Mesodermal cell (in vitro differentiated cells): Measurements from ENCODE around the gene PLSCR2. TPM values are rescaled to one million over a fixed set of nuclear protein-coding genes. Genes with fewer than 3 reads are reported as not detected.

Experiments
- H3K27ac ChIP-seq: 2 replicates; pipeline ENCODE4 v1.7.0; 2013; ENCODE audit warnings: mild to moderate bottlenecking, low read depth, low read length, moderate library complexity; ENCODE audit not compliant: severe bottlenecking
- H3K36me3 ChIP-seq: 2 replicates; pipeline ENCODE4 v1.7.1; 2013; ENCODE audit warnings: mild to moderate bottlenecking, low read length, moderate library complexity; ENCODE audit not compliant: control insufficient read depth, insufficient read depth
- H3K4me1 ChIP-seq: one replicate; pipeline ENCODE4 v1.7.1; 2013; ENCODE audit warnings: mild to moderate bottlenecking, low read length; ENCODE audit not compliant: insufficient read depth, control insufficient read depth, poor library complexity, severe bottlenecking
- H3K4me3 ChIP-seq: 2 replicates; pipeline ENCODE4 v1.7.0; 2013; ENCODE audit warnings: low read length, control low read depth, mild to moderate bottlenecking; ENCODE audit not compliant: insufficient read depth, poor library complexity, severe bottlenecking; ENCODE audit errors: extremely low read depth
- H3K9me3 ChIP-seq: 2 replicates; pipeline ENCODE4 v1.7.1; 2013; ENCODE audit warnings: mild to moderate bottlenecking, low read length, moderate library complexity; ENCODE audit not compliant: control insufficient read depth
- WGBS, 2 experiments: methylation state at CpG; one replicate each; pipeline ENCODE4 v1.1.5; 2013; ENCODE audit warnings: missing lambda C conversion rate in 2 of 2; ENCODE audit not compliant: insufficient coverage in 2 of 2; 5-methylcytosine and 5-hydroxymethylcytosine counted together
- polyA plus RNA-seq, 2 experiments: library from polyadenylated mRNA; stranded (reverse); fragments of 50-300 nt; gene quantifications; one replicate each; pipeline ENCODE4 v1.2.3, GENCODE V29; 2013

Gene PLSCR2
- not detected for polyA plus RNA-seq (2013, experiment 1 of 2)
- polyA plus RNA-seq (2013, experiment 2 of 2): not detected

- Histone ChIP-seq H3K36me3 (no peaks in the 10 kb centered on the region), H3K4me3 (no peak within 1 kb of the TSS), H3K4me1 (no peaks in the 10 kb centered on the region), H3K9me3 (no peaks in the 10 kb centered on the region), H3K27ac (no peak within 1 kb of the TSS)
- WGBS, 2 experiments: 85 to 86% methylated on average over 39 to 47 of the region's 51 CpGs
Observed at GRCh38 chr3:146469150-146470017, at the start of gene PLSCR2. Gene PLSCR2 (minus strand): TSS chr3:146469561. CDS start chr3:146459904, 9,657 bp downstream.

- H3K4me3 ChIP-seq: no peak overlapping the region
- H3K4me1 ChIP-seq: no peaks in the 10 kb centered on the region
- no peak overlapping the region for H3K27ac ChIP-seq
- no peaks in the 10 kb centered on the region for H3K9me3 ChIP-seq
- 89 to 100% methylated on average over 2 to 3 of the region's 4 CpGs for WGBS, 2 experiments
- H3K36me3 ChIP-seq: peaks cover 33% of the 10 kb centered on the region
Observed at GRCh38 chr3:146517684-146518435, 48.5 kb upstream of the PLSCR2 start.

GRCh38 chr3:146513386-146514051 lies 44.2 kb upstream of the PLSCR2 start:
- 83% methylated on average over 1 of the region's 2 CpGs; no CpG with 5 or more reads in 1 of the 2 experiments for WGBS, 2 experiments
- Histone ChIP-seq H3K9me3 (no peaks in the 10 kb centered on the region), H3K36me3 (peaks cover 17% of the 10 kb centered on the region), H3K4me3 (no peak overlapping the region), H3K4me1 (no peaks in the 10 kb centered on the region), H3K27ac (no peak overlapping the region)

- H3K4me3 ChIP-seq: no peak overlapping the region
- no peak overlapping the region for H3K27ac ChIP-seq
- 86% methylated on average over 1 of the region's 3 CpGs; no CpG with 5 or more reads in 1 of the 2 experiments for WGBS, 2 experiments
- peaks cover 15% of the 10 kb centered on the region for H3K36me3 ChIP-seq
- H3K9me3 ChIP-seq: no peaks in the 10 kb centered on the region
- H3K4me1 ChIP-seq: peaks cover 18% of the 10 kb centered on the region
Observed at GRCh38 chr3:146511402-146512134, 42.2 kb upstream of the PLSCR2 start.

GRCh38 chr3:146507331-146508120 lies 38.2 kb upstream of the PLSCR2 start:
- Histone ChIP-seq H3K4me1 (peaks cover 38% of the 10 kb centered on the region), H3K36me3 (no peaks in the 10 kb centered on the region), H3K4me3 (no peak overlapping the region), H3K27ac (peak overlapping the region; percentile 84), H3K9me3 (no peaks in the 10 kb centered on the region)
- 100% methylated on average over 1 of the region's 1 CpG for whole genome bisulfite sequencing, 2 experiments

- Histone ChIP-seq H3K4me3 (no peak overlapping the region), H3K4me1 (peaks cover 38% of the 10 kb centered on the region), H3K9me3 (no peaks in the 10 kb centered on the region), H3K27ac (no peak overlapping the region), H3K36me3 (no peaks in the 10 kb centered on the region)
- no CpG with 5 or more reads among the region's 1 CpG for WGBS, 2 experiments
Observed at GRCh38 chr3:146505516-146505915, 36.2 kb upstream of the PLSCR2 start.

GRCh38 chr3:146504498-146505197 lies 35.3 kb upstream of the PLSCR2 start:
- peaks cover 38% of the 10 kb centered on the region for H3K4me1 ChIP-seq
- peak overlapping the region; percentile 50 for H3K27ac ChIP-seq
- H3K9me3 ChIP-seq: no peaks in the 10 kb centered on the region
- WGBS, 2 experiments: 0 to 30% methylated on average over 1 of the region's 3 CpGs
- no peaks in the 10 kb centered on the region for H3K36me3 ChIP-seq
- H3K4me3 ChIP-seq: no peak overlapping the region

- H3K4me1 ChIP-seq: peaks cover 38% of the 10 kb centered on the region
- H3K36me3 ChIP-seq: no peaks in the 10 kb centered on the region
- H3K9me3 ChIP-seq: no peaks in the 10 kb centered on the region
- 90 to 95% methylated on average over 9 of the region's 12 CpGs for WGBS, 2 experiments
- peak overlapping the region; percentile 80 for H3K27ac ChIP-seq
- no peak overlapping the region for H3K4me3 ChIP-seq
Observed at GRCh38 chr3:146503461-146504202, 34.3 kb upstream of the PLSCR2 start.
